Measurements from ENCODE around the gene COL7A1. TPM values are rescaled to one million over a fixed set of nuclear protein-coding genes. Genes with fewer than 3 reads are reported as not detected.
"Not testable (repeated sequence)": the region's sequence is repeated elsewhere in the genome, so short reads cannot be mapped to it uniquely, and the experiment has no call there.

COL7A1 gene
- total RNA-seq, 1 donor from 2014 or later, result 22.2 TPM

DNA sequence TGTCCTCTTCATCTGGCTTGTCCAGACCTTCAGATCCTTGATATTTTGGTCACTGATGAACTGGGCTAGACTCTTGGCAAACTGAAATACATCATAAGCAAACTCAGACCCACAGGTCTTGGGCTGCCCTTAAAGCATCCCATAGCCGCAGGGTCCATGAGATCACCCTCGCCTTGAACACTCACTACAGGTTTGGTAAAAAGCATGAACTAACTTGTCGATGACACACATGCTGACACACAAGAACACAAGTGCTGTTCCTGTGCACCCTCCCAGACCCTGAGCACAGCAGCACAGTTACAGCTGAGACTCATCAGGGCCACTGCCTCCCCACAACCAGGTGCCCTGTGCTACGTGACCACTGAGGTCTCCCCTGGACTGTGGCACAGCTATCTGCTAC lies 59.6 kb downstream of the COL7A1 start:
- Histone ChIP-seq H3K4me3 (no peak overlapping the region), H3K27ac (no peak overlapping the region), H3K27me3 (no peaks in the 10 kb centered on the region), H3K9me3 (no peaks in the 10 kb centered on the region), H3K36me3 (peaks cover 21 to 44% of the 10 kb centered on the region in 2 donors), H3K4me1 (no peaks in the 10 kb centered on the region)
- TF ChIP-seq, protein P1, sequence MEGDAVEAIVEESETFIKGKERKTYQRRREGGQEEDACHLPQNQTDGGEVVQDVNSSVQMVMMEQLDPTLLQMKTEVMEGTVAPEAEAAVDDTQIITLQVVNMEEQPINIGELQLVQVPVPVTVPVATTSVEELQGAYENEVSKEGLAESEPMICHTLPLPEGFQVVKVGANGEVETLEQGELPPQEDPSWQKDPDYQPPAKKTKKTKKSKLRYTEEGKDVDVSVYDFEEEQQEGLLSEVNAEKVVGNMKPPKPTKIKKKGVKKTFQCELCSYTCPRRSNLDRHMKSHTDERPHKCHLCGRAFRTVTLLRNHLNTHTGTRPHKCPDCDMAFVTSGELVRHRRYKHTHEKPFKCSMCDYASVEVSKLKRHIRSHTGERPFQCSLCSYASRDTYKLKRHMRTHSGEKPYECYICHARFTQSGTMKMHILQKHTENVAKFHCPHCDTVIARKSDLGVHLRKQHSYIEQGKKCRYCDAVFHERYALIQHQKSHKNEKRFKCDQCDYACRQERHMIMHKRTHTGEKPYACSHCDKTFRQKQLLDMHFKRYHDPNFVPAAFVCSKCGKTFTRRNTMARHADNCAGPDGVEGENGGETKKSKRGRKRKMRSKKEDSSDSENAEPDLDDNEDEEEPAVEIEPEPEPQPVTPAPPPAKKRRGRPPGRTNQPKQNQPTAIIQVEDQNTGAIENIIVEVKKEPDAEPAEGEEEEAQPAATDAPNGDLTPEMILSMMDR (IDR thresholded peaks at IDR 0.05), result no peak
- intact Hi-C loops (cut with DNase I), result no loop called here
- no peak for DNase-seq (ENCODE audit: low spot score in 2 of 2)

DNA sequence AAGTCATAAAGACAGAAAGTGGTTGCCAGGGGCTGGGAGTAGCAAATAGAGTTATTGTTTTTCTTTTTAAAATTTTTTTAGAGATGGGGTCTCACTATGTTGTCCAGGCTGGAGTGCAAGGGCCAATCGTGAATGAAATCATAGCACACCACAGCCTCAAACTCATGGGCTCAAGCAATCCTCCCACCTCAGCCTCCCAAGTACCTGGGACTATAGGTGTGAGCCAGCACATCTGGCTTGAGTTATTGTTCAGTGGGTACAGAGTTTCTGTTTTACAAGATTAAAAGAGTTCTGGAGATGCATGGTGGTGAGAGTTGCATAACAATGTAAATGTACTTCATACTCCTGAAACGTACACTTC lies 62.2 kb downstream of the COL7A1 start:
- Histone ChIP-seq H3K27ac (no peak overlapping the region), H3K4me1 (no peaks in the 10 kb centered on the region), H3K36me3 (peaks cover 17 to 32% of the 10 kb centered on the region in 2 donors), H3K27me3 (no peaks in the 10 kb centered on the region), H3K9me3 (no peaks in the 10 kb centered on the region), H3K4me3 (no peak overlapping the region)
- DNase-seq (ENCODE audit: low spot score in 2 of 2), result no peak
- intact Hi-C loops (cut with DNase I), result no loop called here
- TF ChIP-seq, protein P1 (IDR thresholded peaks at IDR 0.05), result no peak

DNA sequence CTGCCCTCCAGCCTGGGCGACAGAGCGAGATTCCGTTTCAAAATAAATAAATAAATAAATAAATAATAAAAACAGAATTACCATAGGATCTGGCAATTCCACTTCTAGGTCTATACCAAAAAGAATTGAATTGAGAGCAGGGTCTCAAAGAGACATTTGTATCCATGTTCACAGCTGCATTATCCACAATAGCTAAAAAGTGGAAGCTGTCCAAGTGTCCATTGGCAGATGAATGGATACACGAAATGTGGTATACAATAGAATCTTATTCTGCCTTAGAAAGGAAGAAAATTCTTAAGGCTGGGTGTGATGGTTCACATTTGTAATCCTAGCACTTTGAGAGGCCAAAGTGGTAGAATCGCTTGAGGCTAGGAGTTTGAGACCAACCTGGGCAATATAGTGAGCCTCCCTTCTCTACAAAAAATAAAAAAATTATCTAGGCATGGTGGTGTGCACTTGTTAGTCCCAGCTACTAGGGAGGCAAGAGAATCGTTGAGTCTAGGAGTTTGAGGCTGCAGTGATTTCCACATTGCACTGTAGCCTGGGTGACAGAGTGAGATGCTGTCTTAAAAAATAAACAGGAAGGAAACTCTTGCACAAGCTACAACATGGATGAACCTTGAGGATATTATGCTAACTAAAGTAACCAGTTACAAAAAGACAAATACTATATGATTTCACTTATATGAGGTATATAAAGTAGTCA lies 62.7 kb downstream of the COL7A1 start:
- Histone ChIP-seq H3K4me1 (no peaks in the 10 kb centered on the region), H3K9me3 (no peaks in the 10 kb centered on the region), H3K36me3 (peaks cover 17 to 35% of the 10 kb centered on the region in 2 donors), H3K4me3 (no peak overlapping the region), H3K27me3 (no peaks in the 10 kb centered on the region), H3K27ac (no peak overlapping the region)
- intact Hi-C loops (cut with DNase I), result no loop called here
- no peak for DNase-seq (ENCODE audit: low spot score in 2 of 2)
- TF ChIP-seq, protein P1 (IDR thresholded peaks at IDR 0.05), result no peak

DNA sequence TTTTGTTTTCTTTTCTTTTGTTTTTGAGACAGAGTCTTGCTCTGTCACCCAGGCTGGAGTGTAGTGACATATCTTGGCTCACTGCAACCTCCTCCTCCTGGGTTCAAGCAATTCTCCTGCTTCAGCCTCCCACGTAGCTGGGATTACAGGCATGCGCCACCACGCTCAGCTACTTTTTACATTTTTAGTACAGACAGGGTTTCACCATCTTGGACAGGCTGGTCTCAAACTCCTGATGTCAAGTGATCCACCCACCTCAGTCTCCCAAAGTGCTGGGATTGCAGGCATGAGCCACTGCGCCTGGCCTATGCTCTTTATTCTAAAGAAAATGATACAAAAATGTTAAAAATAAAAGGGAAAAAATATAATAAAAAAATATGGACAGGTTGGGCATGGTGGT lies 64.4 kb downstream of the COL7A1 start:
- H3K27ac ChIP-seq; H3K9me3 ChIP-seq; H3K27me3 ChIP-seq; intact Hi-C loops (cut with DNase I); H3K4me1 ChIP-seq; H3K4me3 ChIP-seq; DNase-seq (ENCODE audit: low spot score in 2 of 2): not testable (repeated sequence)
- peaks cover 3 to 19% of the 10 kb centered on the region in 2 donors for H3K36me3 ChIP-seq

DNA sequence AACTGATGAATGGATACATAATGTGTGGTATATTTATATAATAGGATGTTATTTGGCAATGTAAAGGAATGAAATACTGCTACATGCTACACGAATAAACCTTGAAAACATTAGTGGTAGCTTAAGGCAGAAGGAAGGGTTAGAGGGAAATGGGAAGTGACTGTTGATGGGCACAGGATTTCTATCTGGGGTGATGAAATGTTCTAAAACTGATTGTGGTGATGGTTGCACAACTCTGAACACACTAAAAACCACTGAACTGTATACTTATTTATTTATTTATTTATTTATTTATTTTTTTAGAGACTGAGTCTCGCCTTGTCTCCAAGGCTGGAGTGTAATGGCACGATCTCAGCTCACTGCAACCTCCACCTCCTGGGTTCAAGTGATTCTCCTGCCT lies 66.4 kb downstream of the COL7A1 start:
- Histone ChIP-seq H3K4me1 (no peaks in the 10 kb centered on the region), H3K27me3 (no peaks in the 10 kb centered on the region), H3K36me3 (peaks cover 0 to 22% of the 10 kb centered on the region in 2 donors), H3K9me3 (no peaks in the 10 kb centered on the region), H3K27ac (no peak overlapping the region), H3K4me3 (no peak overlapping the region)
- intact Hi-C loops (cut with DNase I), result no loop called here
- TF ChIP-seq, protein P1 (IDR thresholded peaks at IDR 0.05), result no peak
- no peak for DNase-seq (ENCODE audit: low spot score in 2 of 2)

DNA sequence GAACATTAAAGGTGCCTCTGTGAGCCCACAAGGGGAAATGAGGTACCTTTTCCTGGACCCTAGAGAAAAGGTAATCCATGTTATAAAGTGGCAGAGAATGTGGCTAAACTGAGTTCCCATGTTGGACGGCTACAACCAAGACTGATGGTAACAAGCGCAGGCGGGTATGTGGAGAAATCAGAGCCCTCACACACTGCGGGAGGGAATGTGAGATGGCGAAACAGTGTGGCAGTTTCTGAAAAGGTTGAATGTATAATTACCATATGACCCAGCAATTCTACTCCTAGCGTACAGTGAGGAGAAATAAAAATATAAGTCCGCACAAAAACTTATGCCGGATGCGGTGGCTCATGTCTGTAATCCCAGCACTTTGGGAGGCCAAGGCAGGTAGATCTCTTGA lies 67.1 kb downstream of the COL7A1 start:
- TF ChIP-seq, protein P1 (IDR thresholded peaks at IDR 0.05), result no peak
- H3K36me3 ChIP-seq, result peaks cover 0 to 27% of the 10 kb centered on the region in 2 donors

More for the DNA sequence above, 67.1 kb downstream of the COL7A1 start:
- intact Hi-C loops (cut with DNase I), result no loop called here
- no peak overlapping the region for H3K4me3 ChIP-seq
- H3K27me3 ChIP-seq, result no peaks in the 10 kb centered on the region
- DNase-seq (ENCODE audit: low spot score in 2 of 2), result no peak
- H3K27ac ChIP-seq, result no peak overlapping the region
- H3K4me1 ChIP-seq, result no peaks in the 10 kb centered on the region
- no peaks in the 10 kb centered on the region for H3K9me3 ChIP-seq
